GM12878 (cell line): ENCODE measurements around the gene RPL29.

ENCODE experiments used
- CHD4 ChIP-seq: fragments of 200-600 bp; sonication (generic); IDR thresholded peaks from 2 replicates; pipeline ENCODE4 v1.6.1; 2016; ENCODE audit warnings: mild to moderate bottlenecking
- EP300 ChIP-seq, 2 experiments: fragments of 150-350 bp in 1 of 2; IDR thresholded peaks; 2 replicates each; pipeline ENCODE4 v1.6.1; 2011 to 2012; ENCODE audit warnings: low read depth in 2 of 2, low read length in 2 of 2, borderline replicate concordance in 1 of 2, improper control_type of control experiment in 1 of 2, inconsistent platforms in 1 of 2; ENCODE audit not compliant: control insufficient read depth in 1 of 2
- POLR2A ChIP-seq: IDR thresholded peaks from 2 replicates; pipeline ENCODE4 v1.6.1; 2011; ENCODE audit warnings: low read depth, mild to moderate bottlenecking, low read length
- POLR2AphosphoS5 ChIP-seq: IDR thresholded peaks from 2 replicates; pipeline ENCODE4 v1.6.1; 2011; ENCODE audit warnings: mild to moderate bottlenecking, low read length, inconsistent platforms
- POU2F2 ChIP-seq: IDR thresholded peaks from 3 replicates; pipeline ENCODE4 v1.6.1; 2011; ENCODE audit warnings: low read depth, mild to moderate bottlenecking, low read length, borderline replicate concordance
- TF ChIP-seq, protein P1 (sequence below): IDR thresholded peaks from 2 replicates; pipeline ENCODE4 v1.6.1; 2012; ENCODE audit warnings: low read depth, low read length, improper control_type of control experiment
- TF ChIP-seq, protein P2 (sequence below): IDR thresholded peaks from 2 replicates; pipeline ENCODE4 v1.6.1; 2012; ENCODE audit warnings: mild to moderate bottlenecking, low read depth, low read length
- TF ChIP-seq, protein P3 (sequence below): fragments of 450-650 bp; IDR thresholded peaks from 2 replicates; pipeline ENCODE4 v1.6.1; 2016; ENCODE audit warnings: mild to moderate bottlenecking, moderate library complexity, borderline replicate concordance
- TF ChIP-seq, protein P4 (sequence below), 3 experiments: IDR thresholded peaks in 2 of 3; conservative IDR thresholded peaks in 1 of 3; 2 replicates each; pipeline ENCODE4 v1.5.1; 2011; ENCODE audit warnings: low read depth in 3 of 3, low read length in 3 of 3, mild to moderate bottlenecking in 3 of 3, control low read depth in 2 of 3, moderate library complexity in 2 of 3, inconsistent platforms in 1 of 3, mixed read lengths in 1 of 3; ENCODE audit not compliant: control insufficient read depth in 2 of 3, insufficient read depth in 1 of 3; ENCODE audit errors: extremely low read depth in 1 of 3

DNA sequence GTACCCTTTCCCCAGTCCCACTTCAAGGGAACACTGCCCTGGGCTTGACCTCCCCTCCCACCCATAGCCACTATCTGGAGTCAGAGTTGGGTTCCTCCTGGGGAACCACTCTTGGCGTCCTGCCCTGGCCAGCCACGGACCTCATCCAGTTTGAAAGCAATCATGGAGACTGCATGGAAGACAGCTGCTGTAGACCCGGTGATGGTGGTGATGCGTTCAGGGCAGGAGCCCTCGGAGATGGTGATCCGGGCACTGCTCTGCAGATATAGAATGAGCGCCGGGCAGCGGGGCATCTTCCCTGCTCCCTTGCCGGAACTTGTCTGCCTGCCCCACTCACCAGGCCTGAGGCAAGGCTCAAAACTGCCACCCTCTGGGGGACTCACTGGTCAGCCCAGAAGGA, 35.3 kb downstream of the RPL29 start:
- TF ChIP-seq EP300 (IDR thresholded peaks at IDR 0.05; ENCODE audit: borderline replicate concordance in 1 of 2, control insufficient read depth in 1 of 2, low read depth in 2 of 2, low read length in 2 of 2), result no peak
- TF ChIP-seq, protein P1, sequence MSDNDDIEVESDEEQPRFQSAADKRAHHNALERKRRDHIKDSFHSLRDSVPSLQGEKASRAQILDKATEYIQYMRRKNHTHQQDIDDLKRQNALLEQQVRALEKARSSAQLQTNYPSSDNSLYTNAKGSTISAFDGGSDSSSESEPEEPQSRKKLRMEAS, result no peak
- no peak for TF ChIP-seq POLR2A
- TF ChIP-seq POU2F2, result no peak
- TF ChIP-seq, protein P2, sequence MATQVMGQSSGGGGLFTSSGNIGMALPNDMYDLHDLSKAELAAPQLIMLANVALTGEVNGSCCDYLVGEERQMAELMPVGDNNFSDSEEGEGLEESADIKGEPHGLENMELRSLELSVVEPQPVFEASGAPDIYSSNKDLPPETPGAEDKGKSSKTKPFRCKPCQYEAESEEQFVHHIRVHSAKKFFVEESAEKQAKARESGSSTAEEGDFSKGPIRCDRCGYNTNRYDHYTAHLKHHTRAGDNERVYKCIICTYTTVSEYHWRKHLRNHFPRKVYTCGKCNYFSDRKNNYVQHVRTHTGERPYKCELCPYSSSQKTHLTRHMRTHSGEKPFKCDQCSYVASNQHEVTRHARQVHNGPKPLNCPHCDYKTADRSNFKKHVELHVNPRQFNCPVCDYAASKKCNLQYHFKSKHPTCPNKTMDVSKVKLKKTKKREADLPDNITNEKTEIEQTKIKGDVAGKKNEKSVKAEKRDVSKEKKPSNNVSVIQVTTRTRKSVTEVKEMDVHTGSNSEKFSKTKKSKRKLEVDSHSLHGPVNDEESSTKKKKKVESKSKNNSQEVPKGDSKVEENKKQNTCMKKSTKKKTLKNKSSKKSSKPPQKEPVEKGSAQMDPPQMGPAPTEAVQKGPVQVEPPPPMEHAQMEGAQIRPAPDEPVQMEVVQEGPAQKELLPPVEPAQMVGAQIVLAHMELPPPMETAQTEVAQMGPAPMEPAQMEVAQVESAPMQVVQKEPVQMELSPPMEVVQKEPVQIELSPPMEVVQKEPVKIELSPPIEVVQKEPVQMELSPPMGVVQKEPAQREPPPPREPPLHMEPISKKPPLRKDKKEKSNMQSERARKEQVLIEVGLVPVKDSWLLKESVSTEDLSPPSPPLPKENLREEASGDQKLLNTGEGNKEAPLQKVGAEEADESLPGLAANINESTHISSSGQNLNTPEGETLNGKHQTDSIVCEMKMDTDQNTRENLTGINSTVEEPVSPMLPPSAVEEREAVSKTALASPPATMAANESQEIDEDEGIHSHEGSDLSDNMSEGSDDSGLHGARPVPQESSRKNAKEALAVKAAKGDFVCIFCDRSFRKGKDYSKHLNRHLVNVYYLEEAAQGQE, result no peak
- TF ChIP-seq, protein P3, sequence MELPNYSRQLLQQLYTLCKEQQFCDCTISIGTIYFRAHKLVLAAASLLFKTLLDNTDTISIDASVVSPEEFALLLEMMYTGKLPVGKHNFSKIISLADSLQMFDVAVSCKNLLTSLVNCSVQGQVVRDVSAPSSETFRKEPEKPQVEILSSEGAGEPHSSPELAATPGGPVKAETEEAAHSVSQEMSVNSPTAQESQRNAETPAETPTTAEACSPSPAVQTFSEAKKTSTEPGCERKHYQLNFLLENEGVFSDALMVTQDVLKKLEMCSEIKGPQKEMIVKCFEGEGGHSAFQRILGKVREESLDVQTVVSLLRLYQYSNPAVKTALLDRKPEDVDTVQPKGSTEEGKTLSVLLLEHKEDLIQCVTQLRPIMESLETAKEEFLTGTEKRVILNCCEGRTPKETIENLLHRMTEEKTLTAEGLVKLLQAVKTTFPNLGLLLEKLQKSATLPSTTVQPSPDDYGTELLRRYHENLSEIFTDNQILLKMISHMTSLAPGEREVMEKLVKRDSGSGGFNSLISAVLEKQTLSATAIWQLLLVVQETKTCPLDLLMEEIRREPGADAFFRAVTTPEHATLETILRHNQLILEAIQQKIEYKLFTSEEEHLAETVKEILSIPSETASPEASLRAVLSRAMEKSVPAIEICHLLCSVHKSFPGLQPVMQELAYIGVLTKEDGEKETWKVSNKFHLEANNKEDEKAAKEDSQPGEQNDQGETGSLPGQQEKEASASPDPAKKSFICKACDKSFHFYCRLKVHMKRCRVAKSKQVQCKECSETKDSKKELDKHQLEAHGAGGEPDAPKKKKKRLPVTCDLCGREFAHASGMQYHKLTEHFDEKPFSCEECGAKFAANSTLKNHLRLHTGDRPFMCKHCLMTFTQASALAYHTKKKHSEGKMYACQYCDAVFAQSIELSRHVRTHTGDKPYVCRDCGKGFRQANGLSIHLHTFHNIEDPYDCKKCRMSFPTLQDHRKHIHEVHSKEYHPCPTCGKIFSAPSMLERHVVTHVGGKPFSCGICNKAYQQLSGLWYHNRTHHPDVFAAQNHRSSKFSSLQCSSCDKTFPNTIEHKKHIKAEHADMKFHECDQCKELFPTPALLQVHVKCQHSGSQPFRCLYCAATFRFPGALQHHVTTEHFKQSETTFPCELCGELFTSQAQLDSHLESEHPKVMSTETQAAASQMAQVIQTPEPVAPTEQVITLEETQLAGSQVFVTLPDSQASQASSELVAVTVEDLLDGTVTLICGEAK, result no peak
- TF ChIP-seq, protein P4, sequence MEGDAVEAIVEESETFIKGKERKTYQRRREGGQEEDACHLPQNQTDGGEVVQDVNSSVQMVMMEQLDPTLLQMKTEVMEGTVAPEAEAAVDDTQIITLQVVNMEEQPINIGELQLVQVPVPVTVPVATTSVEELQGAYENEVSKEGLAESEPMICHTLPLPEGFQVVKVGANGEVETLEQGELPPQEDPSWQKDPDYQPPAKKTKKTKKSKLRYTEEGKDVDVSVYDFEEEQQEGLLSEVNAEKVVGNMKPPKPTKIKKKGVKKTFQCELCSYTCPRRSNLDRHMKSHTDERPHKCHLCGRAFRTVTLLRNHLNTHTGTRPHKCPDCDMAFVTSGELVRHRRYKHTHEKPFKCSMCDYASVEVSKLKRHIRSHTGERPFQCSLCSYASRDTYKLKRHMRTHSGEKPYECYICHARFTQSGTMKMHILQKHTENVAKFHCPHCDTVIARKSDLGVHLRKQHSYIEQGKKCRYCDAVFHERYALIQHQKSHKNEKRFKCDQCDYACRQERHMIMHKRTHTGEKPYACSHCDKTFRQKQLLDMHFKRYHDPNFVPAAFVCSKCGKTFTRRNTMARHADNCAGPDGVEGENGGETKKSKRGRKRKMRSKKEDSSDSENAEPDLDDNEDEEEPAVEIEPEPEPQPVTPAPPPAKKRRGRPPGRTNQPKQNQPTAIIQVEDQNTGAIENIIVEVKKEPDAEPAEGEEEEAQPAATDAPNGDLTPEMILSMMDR (IDR thresholded peaks at IDR 0.05 in 2 of 3, conservative IDR thresholded peaks at IDR 0.05 in 1 of 3; ENCODE audit: control insufficient read depth in 2 of 3, extremely low read depth in 1 of 3, insufficient read depth in 1 of 3, low read depth in 3 of 3, low read length in 3 of 3), result no peak
- no peak for TF ChIP-seq POLR2AphosphoS5
- TF ChIP-seq CHD4, result no peak
